Liver (tissue), 9 donors: ENCODE measurements around the gene RAB22A. TPM values are rescaled to one million over a fixed set of nuclear protein-coding genes. Genes with fewer than 3 reads are reported as not detected.

Source experiments
- DNase-seq: peaks from one replicate; pipeline ENCODE4 v3.0.0-alpha.2; 2017; ENCODE audit warnings: low spot score
- H3K27ac ChIP-seq, 2 donors: one replicate each; pipeline ENCODE4 v1.7.0; 2013; ENCODE audit warnings: inconsistent platforms in 2 of 2, low read length in 2 of 2, control low read depth in 1 of 2, low read depth in 1 of 2, mild to moderate bottlenecking in 1 of 2
- H3K27me3 ChIP-seq, 4 donors: one replicate each; pipeline versions ENCODE4 v1.6.1 to v1.7.0; 2013; ENCODE audit warnings: low read length in 3 of 4, inconsistent platforms in 1 of 4, mild to moderate bottlenecking in 1 of 4, moderate library complexity in 1 of 4; ENCODE audit not compliant: control insufficient read depth in 4 of 4, insufficient read depth in 4 of 4
- H3K36me3 ChIP-seq, 4 donors: one replicate each; pipeline versions ENCODE4 v1.6.1 to v1.7.0; 2013; ENCODE audit warnings: low read length in 3 of 4, mild to moderate bottlenecking in 3 of 4, low read depth in 1 of 4, moderate library complexity in 1 of 4; ENCODE audit not compliant: control insufficient read depth in 4 of 4, insufficient read depth in 3 of 4
- H3K4me1 ChIP-seq, 4 donors: one replicate each; pipeline versions ENCODE4 v1.6.1 to v1.7.0; 2013; ENCODE audit warnings: low read length in 3 of 4, mild to moderate bottlenecking in 3 of 4, moderate library complexity in 1 of 4; ENCODE audit not compliant: control insufficient read depth in 4 of 4, insufficient read depth in 4 of 4
- H3K4me3 ChIP-seq, 3 donors: one replicate each; pipeline versions ENCODE4 v1.6.1 to v1.7.0; 2013; ENCODE audit warnings: low read length in 3 of 3, control low read depth in 1 of 3, low read depth in 1 of 3, mild to moderate bottlenecking in 1 of 3
- H3K9ac ChIP-seq, 2 donors: one replicate each; pipeline ENCODE4 v1.7.0; 2013; ENCODE audit warnings: low read length in 2 of 2, mild to moderate bottlenecking in 2 of 2, moderate library complexity in 2 of 2, control low read depth in 1 of 2, low read depth in 1 of 2
- H3K9me3 ChIP-seq, 4 donors: one replicate each; pipeline versions ENCODE4 v1.6.1 to v1.7.0; 2013; ENCODE audit warnings: low read length in 3 of 4; ENCODE audit not compliant: control insufficient read depth in 4 of 4
- EGR1 ChIP-seq, 2 donors: IDR thresholded peaks; 2 replicates each; pipeline ENCODE4 v1.6.1; 2016 to 2018; ENCODE audit warnings: antibody characterized with exemption in 2 of 2, low read depth in 2 of 2
- FOXA1 ChIP-seq: IDR thresholded peaks from 2 replicates; pipeline ENCODE4 v1.6.1; 2016; ENCODE audit warnings: antibody characterized with exemption
- FOXA2 ChIP-seq: IDR thresholded peaks from 2 replicates; pipeline ENCODE4 v1.6.1; 2016; ENCODE audit warnings: antibody characterized with exemption
- GABPA ChIP-seq, 2 donors: IDR thresholded peaks in 1 of 2; conservative IDR thresholded peaks in 1 of 2; 2 replicates each; pipeline ENCODE4 v1.6.1; 2016; ENCODE audit warnings: antibody characterized with exemption in 2 of 2, mild to moderate bottlenecking in 1 of 2, moderate library complexity in 1 of 2
- HNF4A ChIP-seq, 2 donors: conservative IDR thresholded peaks; 2 replicates each; pipeline ENCODE4 v1.6.1; 2016; ENCODE audit warnings: antibody characterized with exemption in 2 of 2, mild to moderate bottlenecking in 2 of 2
- HNF4G ChIP-seq: IDR thresholded peaks from 2 replicates; pipeline ENCODE4 v1.6.1; 2016; ENCODE audit warnings: antibody characterized with exemption
- JUND ChIP-seq, 2 donors: IDR thresholded peaks; 2 replicates each; pipeline ENCODE4 v1.6.1; 2016; ENCODE audit warnings: antibody characterized with exemption in 2 of 2
- NR2F2 ChIP-seq: IDR thresholded peaks from 2 replicates; pipeline ENCODE4 v1.6.1; 2016; ENCODE audit warnings: antibody characterized with exemption
- RAD21 ChIP-seq, 2 donors: IDR thresholded peaks; 2 replicates each; pipeline ENCODE4 v1.6.1; 2016; ENCODE audit warnings: antibody characterized with exemption in 2 of 2, mild to moderate bottlenecking in 2 of 2
- RXRA ChIP-seq, 2 donors: IDR thresholded peaks; 2 replicates each; pipeline ENCODE4 v1.6.1; 2017 to 2018; ENCODE audit warnings: antibody characterized with exemption in 2 of 2, mild to moderate bottlenecking in 1 of 2
- SP1 ChIP-seq: IDR thresholded peaks from 2 replicates; pipeline ENCODE4 v1.6.1; 2018; ENCODE audit warnings: antibody characterized with exemption, mild to moderate bottlenecking
- TAF1 ChIP-seq: conservative IDR thresholded peaks from 2 replicates; pipeline ENCODE4 v1.6.1; 2016; ENCODE audit warnings: antibody characterized with exemption, mild to moderate bottlenecking
- YY1 ChIP-seq: IDR thresholded peaks from 2 replicates; pipeline ENCODE4 v1.6.1; 2016; ENCODE audit warnings: antibody characterized with exemption, mild to moderate bottlenecking
- WGBS: extraction: QIAGEN DNeasy Blood & Tissue Kit; methylation state at CpG from one replicate; pipeline ENCODE4 v1.1.7; 2013; 5-methylcytosine and 5-hydroxymethylcytosine counted together
- polyA plus RNA-seq, 2 donors: library from polyadenylated mRNA; stranded (reverse) in 1 of 2; unstranded in 1 of 2; fragments of 200-250 nt in 1 of 2; fragments of >200 nt in 1 of 2; fragmentation: Nextera tagmentation in 1 of 2; extraction: Ambion mirVana in 1 of 2; gene quantifications; one replicate each; pipeline versions ENCODE4 v1.2.1 to v1.2.3, GENCODE V29; 2013 to 2015
- total RNA-seq, 2 donors: library from RNA; depleted of rRNA; stranded (reverse); fragments of >200 nt; gene quantifications; one replicate each; pipeline ENCODE4 v1.2.3, GENCODE V29; 2014
- TF ChIP-seq, protein P1 (sequence below): IDR thresholded peaks from 2 replicates; pipeline ENCODE4 v1.6.1; 2016; ENCODE audit warnings: antibody characterized with exemption
- TF ChIP-seq, protein P2 (sequence below): IDR thresholded peaks from 2 replicates; pipeline ENCODE4 v1.6.1; 2016; ENCODE audit warnings: antibody characterized with exemption
- TF ChIP-seq, protein P3 (sequence below): IDR thresholded peaks from 2 replicates; pipeline ENCODE4 v1.6.1; 2016; ENCODE audit warnings: antibody characterized with exemption
- TF ChIP-seq, protein P4 (sequence below): fragments of 150-350 bp; IDR thresholded peaks from 2 replicates; pipeline ENCODE4 v1.5.1; 2017; ENCODE audit warnings: improper control_type of control experiment, low read depth, low read length; ENCODE audit not compliant: missing input control
- TF ChIP-seq, protein P5 (sequence below): IDR thresholded peaks from 2 replicates; pipeline ENCODE4 v1.6.1; 2016; ENCODE audit warnings: antibody characterized with exemption, mild to moderate bottlenecking
- donor health status: healthy.
- donor health status: healthy.
- donor health status: healthy.
- donor health status: healthy.
- donor health status: healthy.

RAB22A gene
- total and polyA plus RNA-seq, 4 donors: 3.0 to 8.1 (median 5.8) TPM

DNA sequence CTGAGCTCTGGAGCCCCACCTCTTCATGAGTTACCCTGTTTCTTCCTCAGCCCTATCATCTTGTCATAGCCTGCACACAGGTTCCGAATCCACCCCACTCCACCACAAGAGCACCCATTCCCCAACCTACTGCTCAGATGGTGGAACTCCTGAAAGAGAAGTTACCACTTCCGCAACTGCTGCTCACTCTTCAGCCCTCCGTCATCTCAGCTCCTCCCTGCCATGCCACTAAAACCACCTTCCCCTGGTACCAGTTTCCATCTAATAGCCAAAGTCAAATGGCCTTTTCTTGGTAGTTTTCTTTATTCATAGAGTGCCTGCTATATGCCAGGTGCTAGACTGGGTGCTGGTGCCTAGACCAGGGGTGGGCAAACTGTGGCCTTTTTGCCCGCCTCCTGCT is 3.9 kb downstream of the RAB22A start:
- Histone ChIP-seq H3K9ac (no peak overlapping the region), H3K4me1 (peaks cover 0 to 10% (median 7%) of the 10 kb centered on the region in 4 donors), H3K36me3 (peaks cover 4 to 14% (median 6%) of the 10 kb centered on the region in 4 donors), H3K27ac (no peak overlapping the region), H3K27me3 (no peaks in the 10 kb centered on the region), H3K4me3 (no peak overlapping the region), H3K9me3 (no peaks in the 10 kb centered on the region)
- no peak for TF ChIP-seq JUND (IDR thresholded peaks at IDR 0.05)
- no peak for TF ChIP-seq HNF4G
- TF ChIP-seq EGR1 (IDR thresholded peaks at IDR 0.05; ENCODE audit: low read depth in 2 of 2): no peak
- TF ChIP-seq, protein P1, sequence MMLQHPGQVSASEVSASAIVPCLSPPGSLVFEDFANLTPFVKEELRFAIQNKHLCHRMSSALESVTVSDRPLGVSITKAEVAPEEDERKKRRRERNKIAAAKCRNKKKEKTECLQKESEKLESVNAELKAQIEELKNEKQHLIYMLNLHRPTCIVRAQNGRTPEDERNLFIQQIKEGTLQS: no peak
- TF ChIP-seq YY1: no peak
- no peak for TF ChIP-seq HNF4A (conservative IDR thresholded peaks at IDR 0.05)
- TF ChIP-seq, protein P2, sequence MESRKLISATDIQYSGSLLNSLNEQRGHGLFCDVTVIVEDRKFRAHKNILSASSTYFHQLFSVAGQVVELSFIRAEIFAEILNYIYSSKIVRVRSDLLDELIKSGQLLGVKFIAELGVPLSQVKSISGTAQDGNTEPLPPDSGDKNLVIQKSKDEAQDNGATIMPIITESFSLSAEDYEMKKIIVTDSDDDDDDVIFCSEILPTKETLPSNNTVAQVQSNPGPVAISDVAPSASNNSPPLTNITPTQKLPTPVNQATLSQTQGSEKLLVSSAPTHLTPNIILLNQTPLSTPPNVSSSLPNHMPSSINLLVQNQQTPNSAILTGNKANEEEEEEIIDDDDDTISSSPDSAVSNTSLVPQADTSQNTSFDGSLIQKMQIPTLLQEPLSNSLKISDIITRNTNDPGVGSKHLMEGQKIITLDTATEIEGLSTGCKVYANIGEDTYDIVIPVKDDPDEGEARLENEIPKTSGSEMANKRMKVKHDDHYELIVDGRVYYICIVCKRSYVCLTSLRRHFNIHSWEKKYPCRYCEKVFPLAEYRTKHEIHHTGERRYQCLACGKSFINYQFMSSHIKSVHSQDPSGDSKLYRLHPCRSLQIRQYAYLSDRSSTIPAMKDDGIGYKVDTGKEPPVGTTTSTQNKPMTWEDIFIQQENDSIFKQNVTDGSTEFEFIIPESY: no peak
- no peak for TF ChIP-seq SP1
- TF ChIP-seq RXRA (IDR thresholded peaks at IDR 0.05): no peak
- TF ChIP-seq FOXA2: no peak
- TF ChIP-seq, protein P3, sequence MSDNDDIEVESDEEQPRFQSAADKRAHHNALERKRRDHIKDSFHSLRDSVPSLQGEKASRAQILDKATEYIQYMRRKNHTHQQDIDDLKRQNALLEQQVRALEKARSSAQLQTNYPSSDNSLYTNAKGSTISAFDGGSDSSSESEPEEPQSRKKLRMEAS: no peak
- TF ChIP-seq TAF1: no peak
- TF ChIP-seq, protein P4, sequence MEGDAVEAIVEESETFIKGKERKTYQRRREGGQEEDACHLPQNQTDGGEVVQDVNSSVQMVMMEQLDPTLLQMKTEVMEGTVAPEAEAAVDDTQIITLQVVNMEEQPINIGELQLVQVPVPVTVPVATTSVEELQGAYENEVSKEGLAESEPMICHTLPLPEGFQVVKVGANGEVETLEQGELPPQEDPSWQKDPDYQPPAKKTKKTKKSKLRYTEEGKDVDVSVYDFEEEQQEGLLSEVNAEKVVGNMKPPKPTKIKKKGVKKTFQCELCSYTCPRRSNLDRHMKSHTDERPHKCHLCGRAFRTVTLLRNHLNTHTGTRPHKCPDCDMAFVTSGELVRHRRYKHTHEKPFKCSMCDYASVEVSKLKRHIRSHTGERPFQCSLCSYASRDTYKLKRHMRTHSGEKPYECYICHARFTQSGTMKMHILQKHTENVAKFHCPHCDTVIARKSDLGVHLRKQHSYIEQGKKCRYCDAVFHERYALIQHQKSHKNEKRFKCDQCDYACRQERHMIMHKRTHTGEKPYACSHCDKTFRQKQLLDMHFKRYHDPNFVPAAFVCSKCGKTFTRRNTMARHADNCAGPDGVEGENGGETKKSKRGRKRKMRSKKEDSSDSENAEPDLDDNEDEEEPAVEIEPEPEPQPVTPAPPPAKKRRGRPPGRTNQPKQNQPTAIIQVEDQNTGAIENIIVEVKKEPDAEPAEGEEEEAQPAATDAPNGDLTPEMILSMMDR: no peak
- TF ChIP-seq GABPA (IDR thresholded peaks at IDR 0.05 in 1 of 2, conservative IDR thresholded peaks at IDR 0.05 in 1 of 2): no peak
- no peak for TF ChIP-seq FOXA1
- TF ChIP-seq, protein P5, sequence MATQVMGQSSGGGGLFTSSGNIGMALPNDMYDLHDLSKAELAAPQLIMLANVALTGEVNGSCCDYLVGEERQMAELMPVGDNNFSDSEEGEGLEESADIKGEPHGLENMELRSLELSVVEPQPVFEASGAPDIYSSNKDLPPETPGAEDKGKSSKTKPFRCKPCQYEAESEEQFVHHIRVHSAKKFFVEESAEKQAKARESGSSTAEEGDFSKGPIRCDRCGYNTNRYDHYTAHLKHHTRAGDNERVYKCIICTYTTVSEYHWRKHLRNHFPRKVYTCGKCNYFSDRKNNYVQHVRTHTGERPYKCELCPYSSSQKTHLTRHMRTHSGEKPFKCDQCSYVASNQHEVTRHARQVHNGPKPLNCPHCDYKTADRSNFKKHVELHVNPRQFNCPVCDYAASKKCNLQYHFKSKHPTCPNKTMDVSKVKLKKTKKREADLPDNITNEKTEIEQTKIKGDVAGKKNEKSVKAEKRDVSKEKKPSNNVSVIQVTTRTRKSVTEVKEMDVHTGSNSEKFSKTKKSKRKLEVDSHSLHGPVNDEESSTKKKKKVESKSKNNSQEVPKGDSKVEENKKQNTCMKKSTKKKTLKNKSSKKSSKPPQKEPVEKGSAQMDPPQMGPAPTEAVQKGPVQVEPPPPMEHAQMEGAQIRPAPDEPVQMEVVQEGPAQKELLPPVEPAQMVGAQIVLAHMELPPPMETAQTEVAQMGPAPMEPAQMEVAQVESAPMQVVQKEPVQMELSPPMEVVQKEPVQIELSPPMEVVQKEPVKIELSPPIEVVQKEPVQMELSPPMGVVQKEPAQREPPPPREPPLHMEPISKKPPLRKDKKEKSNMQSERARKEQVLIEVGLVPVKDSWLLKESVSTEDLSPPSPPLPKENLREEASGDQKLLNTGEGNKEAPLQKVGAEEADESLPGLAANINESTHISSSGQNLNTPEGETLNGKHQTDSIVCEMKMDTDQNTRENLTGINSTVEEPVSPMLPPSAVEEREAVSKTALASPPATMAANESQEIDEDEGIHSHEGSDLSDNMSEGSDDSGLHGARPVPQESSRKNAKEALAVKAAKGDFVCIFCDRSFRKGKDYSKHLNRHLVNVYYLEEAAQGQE: no peak
- TF ChIP-seq NR2F2: no peak
- no peak for TF ChIP-seq RAD21 (IDR thresholded peaks at IDR 0.05)
- DNase-seq: no peak
- 93% methylated on average over 4 of the region's 4 CpGs for whole genome bisulfite sequencing
